GM03348 (cell line): ENCODE measurements around the gene TTF2.
"Not testable (repeated sequence)": the region's sequence is repeated elsewhere in the genome, so short reads cannot be mapped to it uniquely, and the experiment has no call there.

Experiments used
- DNase-seq: peaks from one replicate; pipeline ENCODE4 v3.0.0; 2012; ENCODE audit warnings: low spot score

TTF2 gene

GRCh38 chr1:117093870-117094621 lies 33.9 kb downstream of the TTF2 start:
- DNase-seq, result peak; percentile 36

DNA sequence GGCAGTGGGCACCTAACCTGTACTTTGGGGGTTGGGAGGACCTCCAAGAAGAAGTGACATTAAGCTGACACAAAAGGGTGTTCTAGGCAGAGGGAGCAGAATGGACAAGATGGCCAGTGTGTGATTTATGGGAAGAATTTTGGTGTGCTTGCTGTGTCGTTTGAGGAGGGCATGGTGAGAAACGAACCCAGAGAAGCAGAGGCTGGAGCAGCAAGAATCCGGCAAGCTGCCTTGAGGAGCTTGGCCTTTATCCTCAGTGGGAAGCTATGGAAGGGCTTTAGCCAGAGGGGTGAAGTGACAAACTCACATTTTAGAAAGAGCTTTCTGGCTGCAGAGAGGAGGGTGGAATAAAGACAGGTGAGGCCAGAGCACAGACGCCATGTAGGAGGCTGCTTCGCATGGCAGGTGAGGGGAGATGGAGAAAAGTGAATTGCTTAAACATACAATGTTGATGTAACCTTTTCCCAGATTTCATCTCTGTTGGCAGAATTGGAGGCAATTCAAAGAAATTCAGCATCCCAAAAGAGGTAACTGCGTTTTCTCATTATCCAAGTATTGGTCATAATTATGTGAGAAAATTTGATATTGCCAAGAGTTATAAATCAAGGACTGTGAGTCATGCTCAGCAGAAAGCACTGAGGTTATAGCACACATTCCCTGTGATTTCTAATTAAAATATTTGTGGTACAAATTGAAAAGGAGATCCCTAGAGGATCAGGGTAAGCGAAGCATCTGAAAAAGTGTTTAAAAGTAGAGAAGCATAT lies 34.9 kb downstream of the TTF2 start:
- DNase-seq, result peak; percentile 65

GRCh38 chr1:117096951-117097408 lies 36.9 kb downstream of the TTF2 start:
- DNase-seq, result no peak

GRCh38 chr1:117097443-117097842 lies 37.3 kb downstream of the TTF2 start:
- DNase-seq, result no peak

DNA sequence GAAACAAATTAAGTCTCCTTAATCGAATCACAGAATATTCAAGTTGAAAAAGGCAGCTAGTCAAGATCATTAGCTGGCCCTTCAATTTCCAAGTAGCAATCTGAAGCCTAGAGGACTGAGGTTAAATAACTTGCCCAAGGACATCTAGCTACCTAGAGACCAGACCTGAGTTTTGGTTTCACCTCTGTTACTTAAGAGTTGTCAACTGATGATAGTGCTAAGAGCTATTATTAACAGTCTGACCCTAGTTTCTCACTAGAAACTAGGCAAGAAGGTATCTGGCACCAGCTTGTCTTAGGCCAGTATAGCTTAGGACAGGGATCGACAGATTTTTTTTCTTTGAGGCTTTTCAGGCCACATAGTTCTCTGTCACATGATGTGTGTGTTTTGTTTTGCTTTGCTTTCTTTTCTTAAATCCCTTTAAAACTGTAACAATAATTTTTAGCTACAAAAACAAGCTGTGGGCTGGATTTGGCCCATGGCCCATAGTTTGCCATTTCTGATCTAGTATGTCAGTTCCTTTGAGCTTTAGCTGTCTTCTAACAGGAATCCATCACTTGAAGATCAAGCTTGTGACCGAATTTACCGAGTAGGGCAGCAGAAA lies 38.3 kb downstream of the TTF2 start:
- no peak for DNase-seq

GRCh38 chr1:117101334-117101733 lies 41.2 kb downstream of the TTF2 start:
- no peak for DNase-seq

GRCh38 chr1:117101858-117102257 lies 41.7 kb downstream of the TTF2 start:
- not testable (repeated sequence) for DNase-seq

GRCh38 chr1:117104986-117105385 lies 44.9 kb downstream of the TTF2 start:
- peak; percentile 13 for DNase-seq

GRCh38 chr1:117105722-117106121 lies 45.6 kb downstream of the TTF2 start:
- DNase-seq, result no peak

GRCh38 chr1:117106478-117106877 lies 46.4 kb downstream of the TTF2 start:
- no peak for DNase-seq

DNA sequence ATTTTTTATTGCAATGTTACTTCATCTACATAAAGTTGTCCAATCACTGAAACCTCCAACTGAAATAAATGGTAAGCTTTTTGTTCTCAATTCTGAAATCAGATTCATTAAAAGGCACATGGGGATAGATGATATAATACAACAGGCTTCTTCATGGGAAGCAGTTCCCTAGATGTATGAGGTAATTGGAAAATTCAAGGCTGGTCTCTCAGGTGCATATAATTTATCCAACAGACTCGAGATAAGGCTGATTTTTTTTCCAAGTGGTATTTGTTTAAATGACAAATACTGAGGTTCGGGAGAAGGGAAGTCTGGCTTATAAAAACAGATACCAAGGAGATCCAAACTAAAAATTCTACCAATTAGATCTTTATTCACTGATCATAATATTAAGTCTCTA lies 47.2 kb downstream of the TTF2 start:
- DNase-seq, result no peak

- DNase-seq, result peak; percentile 24
Observed at GRCh38 chr1:117110774-117111173, 50.6 kb downstream of the TTF2 start.

GRCh38 chr1:117112047-117112717 lies 52.1 kb downstream of the TTF2 start:
- no peak for DNase-seq

GRCh38 chr1:117113199-117113598 lies 53.1 kb downstream of the TTF2 start:
- DNase-seq, result no peak

DNA sequence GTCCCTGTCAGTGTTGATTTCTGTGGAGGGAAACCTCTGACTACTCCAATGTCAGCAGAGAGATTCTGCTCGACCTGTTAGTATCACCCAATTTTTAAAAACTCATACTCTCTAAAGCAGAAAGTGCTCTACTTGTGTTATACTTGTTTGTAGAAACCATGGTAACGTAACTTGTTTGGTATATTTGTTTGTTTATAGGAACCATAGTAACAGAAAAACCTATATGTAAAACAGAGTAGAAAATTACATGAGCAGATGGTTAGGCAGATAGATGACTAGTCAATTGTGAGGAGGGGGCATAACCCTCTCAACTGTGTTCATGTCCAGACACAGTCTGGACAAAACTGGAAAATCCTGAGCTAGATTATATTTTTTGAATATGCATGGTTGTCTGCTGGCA lies 54.8 kb downstream of the TTF2 start:
- no peak for DNase-seq

GRCh38 chr1:117116090-117116783 lies 56.1 kb downstream of the TTF2 start:
- DNase-seq, result no peak

DNA sequence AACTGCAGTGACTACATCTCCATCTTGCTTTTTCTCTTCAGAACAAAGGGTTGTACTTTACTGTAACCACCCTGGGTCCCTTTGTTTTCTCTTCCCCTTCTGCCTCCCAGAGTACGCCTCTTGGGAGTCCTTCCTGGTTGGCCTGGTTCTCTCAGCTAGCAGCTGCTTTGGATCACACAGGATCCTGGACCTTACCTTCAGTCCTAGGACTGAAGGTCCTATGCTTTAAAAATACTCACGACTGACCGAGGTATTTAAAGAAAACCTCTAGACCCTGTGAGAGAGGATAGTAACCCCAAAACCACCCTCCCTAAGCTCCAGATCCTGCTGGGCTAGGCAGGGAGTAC lies 56.6 kb downstream of the TTF2 start:
- no peak for DNase-seq

- DNase-seq, result no peak
Observed at GRCh38 chr1:117117697-117118096, 57.6 kb downstream of the TTF2 start.

GRCh38 chr1:117118137-117118536 lies 58.0 kb downstream of the TTF2 start:
- no peak for DNase-seq

DNA sequence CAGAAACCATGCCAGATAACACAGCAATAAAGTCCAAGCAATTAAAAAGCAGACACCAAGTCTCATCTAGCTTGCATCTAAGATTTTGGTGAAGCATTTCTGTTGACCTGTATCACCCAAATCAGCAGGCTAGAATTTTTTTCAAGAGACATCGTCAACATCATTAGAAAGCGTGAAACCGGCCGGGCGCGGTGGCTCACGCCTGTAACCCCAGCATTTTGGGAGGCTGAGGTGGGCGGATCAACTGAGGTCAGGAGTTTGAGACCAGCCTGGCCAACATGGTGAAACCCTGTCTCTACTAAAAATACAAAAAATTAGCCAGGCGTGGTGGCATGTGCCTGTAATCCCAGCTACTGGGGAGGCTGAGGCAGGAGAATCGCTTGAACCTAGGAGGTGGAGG lies 59.0 kb downstream of the TTF2 start:
- not testable (repeated sequence) for DNase-seq

- peak; percentile 68 for DNase-seq
Observed at GRCh38 chr1:117120774-117121588, 60.9 kb downstream of the TTF2 start.
